CD14-positive monocyte (primary cell): ENCODE data around the gene SYDE2. TPM values are rescaled to one million over a fixed set of nuclear protein-coding genes. Genes with fewer than 3 reads are reported as not detected.

Source experiments
- DNase-seq, 3 donors: peaks; one replicate each; pipeline ENCODE4 v3.0.0-alpha.2; 2011 to 2022
- H2AFZ ChIP-seq: 2 replicates; pipeline ENCODE4 v1.6.0; 2012; ENCODE audit warnings: mild to moderate bottlenecking, low read depth, low read length, inconsistent platforms; ENCODE audit not compliant: insufficient read depth, poor library complexity, severe bottlenecking
- H3K27ac ChIP-seq, 2 donors: 1 replicate in 1 of 2; 2 replicates in 1 of 2; pipeline ENCODE4 v1.5.1; 2012 to 2013; ENCODE audit warnings: low read length in 2 of 2, control low read depth in 1 of 2, inconsistent platforms in 1 of 2, low read depth in 1 of 2, mild to moderate bottlenecking in 1 of 2
- H3K27me3 ChIP-seq, 2 donors: one replicate each; pipeline versions ENCODE4 v1.6.0 to v1.6.1; 2011 to 2013; ENCODE audit warnings: low read length in 2 of 2; ENCODE audit not compliant: control insufficient read depth in 2 of 2, insufficient read depth in 2 of 2
- H3K36me3 ChIP-seq, 2 donors: replicated peaks in 1 of 2; 1 replicate in 1 of 2; 2 replicates in 1 of 2; pipeline versions ENCODE4 v1.5.1 to v1.6.1; 2012 to 2013; ENCODE audit warnings: low read length in 2 of 2, control low read depth in 1 of 2, inconsistent platforms in 1 of 2, mild to moderate bottlenecking in 1 of 2; ENCODE audit not compliant: insufficient read depth in 2 of 2, control insufficient read depth in 1 of 2
- H3K4me1 ChIP-seq, 2 donors: 1 replicate in 1 of 2; 2 replicates in 1 of 2; pipeline versions ENCODE4 v1.5.1 to v1.6.1; 2012 to 2013; ENCODE audit warnings: low read length in 2 of 2, control low read depth in 1 of 2, inconsistent platforms in 1 of 2, mild to moderate bottlenecking in 1 of 2, moderate library complexity in 1 of 2; ENCODE audit not compliant: insufficient read depth in 2 of 2, control insufficient read depth in 1 of 2
- H3K4me2 ChIP-seq: replicated peaks from 2 replicates; pipeline ENCODE3; 2012; ENCODE audit warnings: low read length, moderate library complexity, mild to moderate bottlenecking; ENCODE audit not compliant: poor library complexity, severe bottlenecking; ENCODE audit errors: extremely low read depth
- H3K4me3 ChIP-seq, 3 experiments: fragments of 200-600 bp in 1 of 3; sonication (generic) in 1 of 3; replicated peaks in 1 of 3; 1 replicate in 2 of 3; 2 replicates in 1 of 3; pipeline ENCODE4 v1.5.1; 2011 to 2013; ENCODE audit warnings: low read length in 3 of 3, mild to moderate bottlenecking in 3 of 3, control low read depth in 2 of 3, low read depth in 2 of 3, inconsistent platforms in 1 of 3, moderate library complexity in 1 of 3
- H3K79me2 ChIP-seq: 2 replicates; pipeline ENCODE4 v1.6.0; 2012; ENCODE audit warnings: mild to moderate bottlenecking, control low read depth, inconsistent platforms, low read length, moderate library complexity; ENCODE audit not compliant: insufficient read depth
- H3K9ac ChIP-seq: 2 replicates; pipeline ENCODE4 v1.6.0; 2017; ENCODE audit warnings: low read length, mild to moderate bottlenecking; ENCODE audit not compliant: insufficient read depth, poor library complexity, severe bottlenecking
- H3K9me3 ChIP-seq, 2 donors: replicated peaks in 1 of 2; 1 replicate in 1 of 2; 2 replicates in 1 of 2; pipeline versions ENCODE4 v1.5.1 to v1.6.1; 2012 to 2013; ENCODE audit warnings: low read length in 2 of 2, control low read depth in 1 of 2; ENCODE audit not compliant: control insufficient read depth in 1 of 2, insufficient read depth in 1 of 2
- H4K20me1 ChIP-seq: 2 replicates; pipeline ENCODE4 v1.6.0; 2012; ENCODE audit warnings: mild to moderate bottlenecking, low read length, control low read depth, moderate library complexity; ENCODE audit not compliant: insufficient read depth
- H3K27ac Mint-ChIP-seq, 7 donors: one replicate each; pipeline ENCODE4 v1.8.0; 2020; ENCODE audit warnings: mild to moderate bottlenecking in 7 of 7, mixed read lengths in 7 of 7, moderate library complexity in 6 of 7, inconsistent platforms in 2 of 7
- H3K27me3 Mint-ChIP-seq, 3 donors: one replicate each; pipeline ENCODE4 v1.8.0; 2021 to 2022; ENCODE audit warnings: low read depth in 3 of 3, mild to moderate bottlenecking in 3 of 3, mixed read lengths in 3 of 3, moderate library complexity in 3 of 3, inconsistent platforms in 1 of 3
- H3K36me3 Mint-ChIP-seq, 2 donors: one replicate each; pipeline ENCODE4 v1.8.0; 2020; ENCODE audit warnings: mixed read lengths in 2 of 2, inconsistent platforms in 1 of 2, mild to moderate bottlenecking in 1 of 2
- H3K4me1 Mint-ChIP-seq: one replicate; pipeline ENCODE4 v1.8.0; 2020; ENCODE audit warnings: mild to moderate bottlenecking, mixed read lengths
- H3K4me3 Mint-ChIP-seq, 2 donors: one replicate each; pipeline ENCODE4 v1.8.0; 2020; ENCODE audit warnings: mild to moderate bottlenecking in 2 of 2, mixed read lengths in 2 of 2, moderate library complexity in 1 of 2
- H3K9me3 Mint-ChIP-seq, 7 donors: one replicate each; pipeline ENCODE4 v1.8.0; 2020 to 2022; ENCODE audit warnings: mixed read lengths in 7 of 7, mild to moderate bottlenecking in 6 of 7, moderate library complexity in 6 of 7, inconsistent platforms in 2 of 7
- CTCF ChIP-seq: fragments of 200-600 bp; IDR thresholded peaks from one replicate; pipeline ENCODE4 v1.8.0; 2022; ENCODE audit warnings: antibody characterized with exemption, mild to moderate bottlenecking
- WGBS: methylation state at CpG from one replicate; pipeline ENCODE4 v1.1.5; 2013; ENCODE audit warnings: missing lambda C conversion rate; ENCODE audit not compliant: insufficient coverage; 5-methylcytosine and 5-hydroxymethylcytosine counted together
- intact Hi-C, 2 donors: fragments of 100-400 bp; cut with micrococcal nuclease; formaldehyde crosslinking; loops; one replicate each; pipeline versions ENCODE4 v1.15.0 to v1.15.1; 2023
- polyA plus RNA-seq, 3 donors: library from polyadenylated mRNA; depleted of rRNA in 1 of 3; unstranded in 2 of 3; stranded (reverse) in 1 of 3; fragments of 300-500 nt in 2 of 3; fragments of >200 nt in 1 of 3; fragmentation: Illumina TruSeq in 2 of 3; gene quantifications; 1 replicate in 2 of 3; 2 replicates in 1 of 3; pipeline ENCODE4 v1.2.3, GENCODE V29; 2012 to 2021

The SYDE2 gene
- polyA plus RNA-seq, 3 donors = not detected

- H3K4me1 ChIP-seq = no peaks in the 10 kb centered on the region
- no peak overlapping the region for H3K27ac ChIP-seq
- H3K4me3 ChIP-seq = no peak overlapping the region
- H3K36me3 ChIP-seq = no peaks in the 10 kb centered on the region
- no peaks in the 10 kb centered on the region for H4K20me1 ChIP-seq
- H2AFZ ChIP-seq = no peak overlapping the region
- H3K27me3 ChIP-seq = no peaks in the 10 kb centered on the region
- TF ChIP-seq CTCF = no peak
- no peak for DNase-seq
- H3K4me3 Mint-ChIP-seq = no peak overlapping the region
- peaks cover 0 to under 1% (median 0%) of the 10 kb centered on the region in 7 donors for H3K9me3 Mint-ChIP-seq
- H3K4me2 ChIP-seq = no peak overlapping the region
- intact Hi-C loops = no loop called here
- WGBS = no CpG with 5 or more reads among the region's 4 CpGs
- no peaks in the 10 kb centered on the region for H3K4me1 Mint-ChIP-seq
- no peaks in the 10 kb centered on the region for H3K36me3 Mint-ChIP-seq
- peaks cover 0 to under 1% (median 0%) of the 10 kb centered on the region in 3 donors for H3K27me3 Mint-ChIP-seq
- H3K27ac Mint-ChIP-seq = no peak overlapping the region
- no peaks in the 10 kb centered on the region for H3K79me2 ChIP-seq
- no peak overlapping the region for H3K9ac ChIP-seq
- H3K9me3 ChIP-seq = no peaks in the 10 kb centered on the region
Observed at GRCh38 chr1:85153149-85153891, 47.5 kb downstream of the SYDE2 start.

- TF ChIP-seq CTCF = no peak
- H3K27me3 Mint-ChIP-seq = peaks cover 0 to 2% (median 0%) of the 10 kb centered on the region in 3 donors
- peaks cover 0 to 2% (median 0%) of the 10 kb centered on the region in 7 donors for H3K9me3 Mint-ChIP-seq
- intact Hi-C loops = no loop called here
- Histone ChIP-seq H3K9me3 (no peaks in the 10 kb centered on the region), H3K9ac (no peak overlapping the region), H3K4me3 (no peak overlapping the region), H3K27ac (no peak overlapping the region), H3K4me2 (no peak overlapping the region), H3K79me2 (no peaks in the 10 kb centered on the region), H4K20me1 (no peaks in the 10 kb centered on the region), H3K36me3 (no peaks in the 10 kb centered on the region), H3K4me1 (no peaks in the 10 kb centered on the region), H3K27me3 (no peaks in the 10 kb centered on the region), H2AFZ (no peak overlapping the region)
- DNase-seq = no peak
- WGBS = no CpG with 5 or more reads among the region's 4 CpGs
- H3K4me1 Mint-ChIP-seq = no peaks in the 10 kb centered on the region
- no peaks in the 10 kb centered on the region for H3K36me3 Mint-ChIP-seq
- H3K27ac Mint-ChIP-seq = no peak overlapping the region
- no peak overlapping the region for H3K4me3 Mint-ChIP-seq
Observed at GRCh38 chr1:85151446-85151845, 49.4 kb downstream of the SYDE2 start.
